IMR-90 (cell line): ENCODE data around the gene FLYWCH1. TPM values are rescaled to one million over a fixed set of nuclear protein-coding genes. Genes with fewer than 3 reads are reported as not detected.

Source experiments
- ATAC-seq: fragments of 200-7000 bp; cut with Tn5 transposase; 2 replicates; pipeline ENCODE4 v1.9.1; 2020; ENCODE audit warnings: low read depth, mild to moderate bottlenecking, moderate library complexity
- BruUV-seq: library from RNA; stranded (reverse); fragments of 400-500 nt; replicated peaks from 2 replicates; lab custom pipeline; 2021; lab: Mats Ljungman, UMichigan
- CTCF ChIA-PET: fragments of 300-600 bp; formaldehyde crosslinking; extraction: SDS; loops from one replicate; lab custom pipeline; 2021; ENCODE audit warnings: antibody characterized with exemption; lab: Yijun Ruan, JAX
- POLR2A ChIA-PET: fragments of 300-600 bp; sonication (Branson Sonifier 250); formaldehyde crosslinking; loops from one replicate; lab custom pipeline; 2022; ENCODE audit warnings: antibody characterized with exemption; ENCODE audit not compliant: unreplicated experiment; lab: Charles Lee
- DNase-seq: peaks from one replicate; pipeline ENCODE4 v3.0.0; 2013
- H2AFZ ChIP-seq: replicated peaks from 2 replicates; pipeline ENCODE3; 2013; ENCODE audit warnings: low read length, mild to moderate bottlenecking; ENCODE audit not compliant: poor library complexity
- H2AK5ac ChIP-seq: 2 replicates; pipeline ENCODE4 v1.6.1; 2013; ENCODE audit warnings: low read depth, low read length, inconsistent platforms
- H2AK9ac ChIP-seq: replicated peaks from 2 replicates; pipeline ENCODE3; 2013; ENCODE audit warnings: mild to moderate bottlenecking, low read depth, low read length, moderate library complexity; ENCODE audit not compliant: poor library complexity
- H2BK120ac ChIP-seq: 2 replicates; pipeline ENCODE4 v1.6.1; 2013; ENCODE audit warnings: low read depth, low read length, inconsistent platforms
- H2BK15ac ChIP-seq: 3 replicates; pipeline ENCODE4 v1.6.1; 2013; ENCODE audit warnings: low read depth, low read length, inconsistent platforms
- H2BK20ac ChIP-seq: 2 replicates; pipeline ENCODE4 v1.6.1; 2013; ENCODE audit warnings: low read depth, mild to moderate bottlenecking, inconsistent platforms, low read length, moderate library complexity
- H2BK5ac ChIP-seq: 2 replicates; pipeline ENCODE4 v1.6.1; 2013; ENCODE audit warnings: mild to moderate bottlenecking, low read depth, low read length, inconsistent platforms; ENCODE audit not compliant: poor library complexity, severe bottlenecking
- H3K14ac ChIP-seq: replicated peaks from 2 replicates; pipeline ENCODE4 v1.6.1; 2013; ENCODE audit warnings: low read depth, low read length, inconsistent platforms
- H3K18ac ChIP-seq: 2 replicates; pipeline ENCODE4 v1.6.1; 2013; ENCODE audit warnings: low read depth, low read length, control low read depth
- H3K23ac ChIP-seq: 2 replicates; pipeline ENCODE4 v1.6.1; 2013; ENCODE audit warnings: low read depth, low read length, inconsistent platforms
- H3K27ac ChIP-seq: 2 replicates; pipeline ENCODE4 v1.5.1; 2013; ENCODE audit warnings: mild to moderate bottlenecking, control low read depth, low read length; ENCODE audit not compliant: insufficient read depth
- H3K27me3 ChIP-seq: 2 replicates; pipeline ENCODE4 v1.6.1; 2013; ENCODE audit warnings: low read length; ENCODE audit not compliant: control insufficient read depth, insufficient read depth
- H3K36me3 ChIP-seq: 2 replicates; pipeline ENCODE4 v1.6.1; 2013; ENCODE audit warnings: low read length, mixed read lengths; ENCODE audit not compliant: control insufficient read depth, insufficient read depth
- H3K4ac ChIP-seq: 2 replicates; pipeline ENCODE4 v1.6.1; 2013; ENCODE audit warnings: low read depth, low read length, inconsistent platforms
- H3K4me1 ChIP-seq: 2 replicates; pipeline ENCODE4 v1.6.1; 2013; ENCODE audit warnings: low read length, mixed read lengths; ENCODE audit not compliant: control insufficient read depth, insufficient read depth
- H3K4me2 ChIP-seq: 2 replicates; pipeline ENCODE4 v1.6.1; 2013; ENCODE audit warnings: low read depth, mild to moderate bottlenecking, control low read depth, low read length, moderate library complexity
- H3K4me3 ChIP-seq: 2 replicates; pipeline ENCODE4 v1.5.1; 2013; ENCODE audit warnings: low read depth, mild to moderate bottlenecking, control low read depth, low read length, moderate library complexity; ENCODE audit not compliant: insufficient read depth
- H3K56ac ChIP-seq: 2 replicates; pipeline ENCODE4 v1.6.1; 2013; ENCODE audit warnings: low read length, inconsistent platforms; ENCODE audit not compliant: insufficient read depth; ENCODE audit errors: extremely low read depth
- H3K79me1 ChIP-seq, 2 experiments: 2 replicates each; pipeline ENCODE4 v1.6.1; 2013; ENCODE audit warnings: low read length in 2 of 2, inconsistent platforms in 1 of 2, low read depth in 1 of 2
- H3K9ac ChIP-seq: 2 replicates; pipeline ENCODE4 v1.6.1; 2013; ENCODE audit warnings: low read depth, low read length, control low read depth
- H3K9me1 ChIP-seq: 2 replicates; pipeline ENCODE4 v1.6.1; 2013; ENCODE audit warnings: low read length, inconsistent platforms; ENCODE audit not compliant: insufficient read depth
- H3K9me3 ChIP-seq: 2 replicates; pipeline ENCODE4 v1.6.1; 2013; ENCODE audit warnings: low read length; ENCODE audit not compliant: control insufficient read depth, insufficient read depth
- H4K20me1 ChIP-seq: 2 replicates; pipeline ENCODE4 v1.6.1; 2013; ENCODE audit warnings: low read length, inconsistent platforms; ENCODE audit not compliant: insufficient read depth
- H4K5ac ChIP-seq: 2 replicates; pipeline ENCODE4 v1.6.1; 2013; ENCODE audit warnings: mild to moderate bottlenecking, low read depth, low read length, control low read depth
- H4K8ac ChIP-seq, 2 experiments: 2 replicates each; pipeline ENCODE4 v1.6.1; 2013; ENCODE audit warnings: low read depth in 2 of 2, low read length in 2 of 2, control low read depth in 1 of 2, inconsistent platforms in 1 of 2
- H4K91ac ChIP-seq: 2 replicates; pipeline ENCODE4 v1.6.1; 2013; ENCODE audit warnings: low read depth, low read length, inconsistent platforms; ENCODE audit not compliant: insufficient read depth
- BHLHE40 ChIP-seq: fragments of 150-350 bp; IDR thresholded peaks from 2 replicates; pipeline ENCODE4 v1.6.1; 2016; ENCODE audit warnings: mild to moderate bottlenecking, low read depth, low read length
- CEBPB ChIP-seq: IDR thresholded peaks from 2 replicates; pipeline ENCODE4 v1.6.1; 2012; ENCODE audit warnings: low read depth, low read length, improper control_type of control experiment
- CHD1 ChIP-seq: IDR thresholded peaks from 2 replicates; pipeline ENCODE4 v1.6.1; 2012; ENCODE audit warnings: low read depth, low read length, improper control_type of control experiment
- MAFK ChIP-seq: IDR thresholded peaks from 2 replicates; pipeline ENCODE4 v1.6.1; 2012; ENCODE audit warnings: low read depth, low read length, improper control_type of control experiment
- MAZ ChIP-seq: IDR thresholded peaks from 2 replicates; pipeline ENCODE4 v1.6.1; 2012; ENCODE audit warnings: low read depth, mild to moderate bottlenecking, low read length, improper control_type of control experiment, moderate library complexity, borderline replicate concordance
- MXI1 ChIP-seq: IDR thresholded peaks from 2 replicates; pipeline ENCODE4 v1.6.1; 2012; ENCODE audit warnings: low read depth, mild to moderate bottlenecking, low read length, moderate library complexity, borderline replicate concordance
- POLR2A ChIP-seq: IDR thresholded peaks from 2 replicates; pipeline ENCODE4 v1.6.1; 2012; ENCODE audit warnings: mild to moderate bottlenecking, low read depth, low read length
- RCOR1 ChIP-seq: IDR thresholded peaks from 2 replicates; pipeline ENCODE4 v1.6.1; 2012; ENCODE audit warnings: mild to moderate bottlenecking, low read length, improper control_type of control experiment; ENCODE audit not compliant: insufficient replicate concordance
- RFX5 ChIP-seq: IDR thresholded peaks from 2 replicates; pipeline ENCODE4 v1.8.0; 2012; ENCODE audit warnings: low read depth, mild to moderate bottlenecking, low read length, moderate library complexity
- WGBS, 2 experiments: methylation state at CpG; one replicate each; pipeline versions ENCODE4 v1.1.5 to v1.1.7; 2013; ENCODE audit warnings: missing lambda C conversion rate in 2 of 2; ENCODE audit not compliant: insufficient read length in 1 of 2; ENCODE audit errors: extremely low coverage in 2 of 2; 5-methylcytosine and 5-hydroxymethylcytosine counted together
- dilution Hi-C: fragments of 300-500 bp; cut with HindIII; formaldehyde crosslinking; loops from one replicate; pipeline ENCODE4 v1.14.3; 2018; ENCODE audit warnings: low sequenced_read_pairs; ENCODE audit not compliant: unreplicated experiment
- in situ Hi-C: fragments of 300-500 bp; cut with MboI; formaldehyde crosslinking; loops from 3 replicates; pipeline ENCODE4 v1.14.3; 2019; ENCODE audit warnings: low sequenced_read_pairs, inconsistent platforms, mixed read lengths
- intact Hi-C: fragments of 100-400 bp; cut with micrococcal nuclease; formaldehyde crosslinking; loops from 2 replicates; pipeline ENCODE4 v1.10.0; 2022
- polyA plus RNA-seq, 3 experiments: library from polyadenylated mRNA; depleted of rRNA; stranded (reverse); fragments of >200 nt; gene quantifications; 2 replicates each; pipeline ENCODE4 v1.2.3, GENCODE V29; 2012; ENCODE audit warnings: low replicate concordance in 1 of 3
- total RNA-seq: library from RNA; depleted of rRNA; stranded (reverse); fragments of >200 nt; gene quantifications from 2 replicates; pipeline ENCODE4 v1.2.3, GENCODE V29; 2012
- TF ChIP-seq, protein P1 (sequence below): fragments of 150-350 bp; IDR thresholded peaks from 2 replicates; pipeline ENCODE4 v1.6.1; 2016; ENCODE audit warnings: low read depth, mild to moderate bottlenecking, low read length, moderate library complexity, borderline replicate concordance
- TF ChIP-seq, protein P2 (sequence below): fragments of 150-350 bp; IDR thresholded peaks from 2 replicates; pipeline ENCODE4 v1.6.1; 2017; ENCODE audit warnings: mild to moderate bottlenecking, antibody characterized with exemption, low read length, low read depth

Gene FLYWCH1
- total and polyA plus RNA-seq, 2 of the 4 experiments (the other 2 are of a cell fraction), result 14.3 to 25.2 TPM

GRCh38 chr16:2898831-2899563 lies 12.7 kb upstream of the FLYWCH1 start (continued):
- no peak for TF ChIP-seq MAFK

DNA sequence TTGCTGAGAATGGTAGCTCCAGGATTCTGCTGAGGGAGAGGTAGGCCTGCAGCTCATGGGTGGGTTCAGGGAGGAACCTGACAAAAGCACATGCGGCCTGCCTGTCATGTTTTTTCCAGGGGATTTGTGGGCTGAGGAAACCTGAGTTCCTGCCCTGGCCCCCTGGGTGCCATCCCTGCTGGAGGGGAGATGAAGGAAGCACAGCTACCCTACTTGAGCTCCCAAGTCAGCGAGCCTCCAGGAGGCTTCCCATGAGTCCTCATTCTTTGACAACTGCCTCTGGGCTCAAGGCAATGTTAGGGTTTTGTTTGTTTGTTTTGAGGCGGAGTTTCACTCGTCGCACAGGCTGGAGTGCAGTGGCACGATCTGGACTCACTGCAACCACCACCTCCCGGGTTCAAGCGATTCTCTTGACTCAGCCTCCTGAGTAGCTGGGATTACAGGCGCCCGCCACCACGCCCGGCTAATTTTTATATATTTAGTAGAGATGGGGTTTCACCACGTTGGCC lies 12.1 kb upstream of the FLYWCH1 start:
- ATAC-seq (no peak), DNase-seq (no peak)
- Histone ChIP-seq H3K4ac (no peak overlapping the region), H3K23ac (no peak overlapping the region), H4K5ac (no peak overlapping the region), H2BK20ac (no peak overlapping the region), H4K20me1 (peaks cover 10% of the 10 kb centered on the region; the same call in 1 of the 2 replicates), H3K14ac (no peak overlapping the region), H2AK5ac (no peak overlapping the region), H2BK5ac (no peak overlapping the region), H2BK120ac (no peak overlapping the region), H3K9me1 (peaks cover 7% of the 10 kb centered on the region), H3K9ac (no peak overlapping the region), H3K79me1 (peaks cover 4 to 19% of the 10 kb centered on the region in 2 experiments; a peak in 3 of 4 replicates), H3K27ac (no peak overlapping the region), H4K91ac (no peak overlapping the region), H3K27me3 (no peaks in the 10 kb centered on the region), H3K36me3 (peaks cover 32% of the 10 kb centered on the region), H4K8ac (no peak overlapping the region), H3K9me3 (no peaks in the 10 kb centered on the region), H2BK15ac (no peak overlapping the region), H3K4me2 (no peak overlapping the region), H2AFZ (no peak overlapping the region), H3K4me3 (no peak overlapping the region), H3K56ac (no peak overlapping the region), H3K18ac (no peak overlapping the region), H3K4me1 (peaks cover 9% of the 10 kb centered on the region), H2AK9ac (peak overlapping the region; percentile 28)
- dilution Hi-C loops, result no loop called here
- TF ChIP-seq CEBPB (no peak), CHD1 (no peak), RFX5 (no peak), MAZ (no peak), MAFK (no peak), BHLHE40 (no peak), MXI1 (no peak), POLR2A (no peak), RCOR1 (no peak)
- TF ChIP-seq, protein P1, sequence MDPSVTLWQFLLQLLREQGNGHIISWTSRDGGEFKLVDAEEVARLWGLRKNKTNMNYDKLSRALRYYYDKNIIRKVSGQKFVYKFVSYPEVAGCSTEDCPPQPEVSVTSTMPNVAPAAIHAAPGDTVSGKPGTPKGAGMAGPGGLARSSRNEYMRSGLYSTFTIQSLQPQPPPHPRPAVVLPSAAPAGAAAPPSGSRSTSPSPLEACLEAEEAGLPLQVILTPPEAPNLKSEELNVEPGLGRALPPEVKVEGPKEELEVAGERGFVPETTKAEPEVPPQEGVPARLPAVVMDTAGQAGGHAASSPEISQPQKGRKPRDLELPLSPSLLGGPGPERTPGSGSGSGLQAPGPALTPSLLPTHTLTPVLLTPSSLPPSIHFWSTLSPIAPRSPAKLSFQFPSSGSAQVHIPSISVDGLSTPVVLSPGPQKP, result no peak
- TF ChIP-seq, protein P2, sequence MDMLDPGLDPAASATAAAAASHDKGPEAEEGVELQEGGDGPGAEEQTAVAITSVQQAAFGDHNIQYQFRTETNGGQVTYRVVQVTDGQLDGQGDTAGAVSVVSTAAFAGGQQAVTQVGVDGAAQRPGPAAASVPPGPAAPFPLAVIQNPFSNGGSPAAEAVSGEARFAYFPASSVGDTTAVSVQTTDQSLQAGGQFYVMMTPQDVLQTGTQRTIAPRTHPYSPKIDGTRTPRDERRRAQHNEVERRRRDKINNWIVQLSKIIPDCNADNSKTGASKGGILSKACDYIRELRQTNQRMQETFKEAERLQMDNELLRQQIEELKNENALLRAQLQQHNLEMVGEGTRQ, result no peak
- intact Hi-C loops, result no loop called here
- POLR2A ChIA-PET, result interaction anchor here (0.6 kb wide), 1 partner anchor 120 kb away, joined by 6 read pairs; no protein-coding TSS in a partner anchor
- no CpG with 5 or more reads among the region's 13 CpGs for WGBS, 2 experiments
- no TSS peak for BruUV-seq
- in situ Hi-C loops, result no loop called here
- CTCF ChIA-PET, result interaction anchor here (0.7 kb wide), 1 partner anchor 879 kb away, joined by 4 read pairs; no protein-coding TSS in a partner anchor
